ENCODE results near the gene DLGAP1. TPM values are rescaled to one million over a fixed set of nuclear protein-coding genes. Genes with fewer than 3 reads are reported as not detected.
"Not testable (repeated sequence)": the region's sequence is repeated elsewhere in the genome, so short reads cannot be mapped to it uniquely, and the experiment has no call there.

DLGAP1 gene
- total and polyA plus RNA-seq, 2 donors = 0.24 to 0.41 TPM

DNA sequence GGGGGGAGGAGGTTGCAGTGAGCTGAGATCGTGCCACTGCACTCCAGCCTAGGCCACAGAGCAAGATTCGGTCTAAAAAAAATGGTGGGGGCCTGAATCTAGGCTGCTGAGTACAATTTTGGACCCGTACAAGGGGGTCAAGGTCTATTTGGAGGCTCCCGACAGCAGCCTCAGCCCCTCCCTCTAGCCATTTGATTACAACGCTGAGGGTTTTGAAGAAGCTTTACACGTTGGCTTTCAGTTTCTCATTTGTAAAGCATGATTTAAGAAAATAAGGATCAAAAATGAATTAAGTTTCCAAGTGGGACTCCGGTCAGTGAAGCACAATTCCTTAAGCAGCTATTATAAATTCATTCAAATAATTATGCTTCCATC is 871.2 kb downstream of the DLGAP1 start:
- WGBS = 95% methylated on average over 7 of the region's 7 CpGs
- DNase-seq (ENCODE audit: low read depth in 6 of 9, low spot score in 9 of 9) = no peak
- Histone ChIP-seq H3K27me3 (ENCODE audit: control insufficient read depth in 2 of 2, insufficient read depth in 1 of 2, low read length in 1 of 2) (no peaks in the 10 kb centered on the region), H3K9me3 (ENCODE audit: control insufficient read depth in 2 of 2, insufficient read depth in 1 of 2, low read length in 1 of 2) (peaks cover 0 to 6% of the 10 kb centered on the region in 2 donors), H3K4me3 (ENCODE audit: low read length in 2 of 2) (no peak overlapping the region), H3K4me1 (ENCODE audit: control insufficient read depth in 2 of 2, insufficient read depth in 2 of 2, low read length in 2 of 2) (peaks cover 0 to 11% of the 10 kb centered on the region in 2 donors), H3K36me3 (ENCODE audit: control insufficient read depth in 2 of 2, insufficient read depth in 2 of 2, low read length in 1 of 2) (no peaks in the 10 kb centered on the region), H3K27ac (ENCODE audit: low read depth in 1 of 2, low read length in 1 of 2) (no peak overlapping the region)

DNA sequence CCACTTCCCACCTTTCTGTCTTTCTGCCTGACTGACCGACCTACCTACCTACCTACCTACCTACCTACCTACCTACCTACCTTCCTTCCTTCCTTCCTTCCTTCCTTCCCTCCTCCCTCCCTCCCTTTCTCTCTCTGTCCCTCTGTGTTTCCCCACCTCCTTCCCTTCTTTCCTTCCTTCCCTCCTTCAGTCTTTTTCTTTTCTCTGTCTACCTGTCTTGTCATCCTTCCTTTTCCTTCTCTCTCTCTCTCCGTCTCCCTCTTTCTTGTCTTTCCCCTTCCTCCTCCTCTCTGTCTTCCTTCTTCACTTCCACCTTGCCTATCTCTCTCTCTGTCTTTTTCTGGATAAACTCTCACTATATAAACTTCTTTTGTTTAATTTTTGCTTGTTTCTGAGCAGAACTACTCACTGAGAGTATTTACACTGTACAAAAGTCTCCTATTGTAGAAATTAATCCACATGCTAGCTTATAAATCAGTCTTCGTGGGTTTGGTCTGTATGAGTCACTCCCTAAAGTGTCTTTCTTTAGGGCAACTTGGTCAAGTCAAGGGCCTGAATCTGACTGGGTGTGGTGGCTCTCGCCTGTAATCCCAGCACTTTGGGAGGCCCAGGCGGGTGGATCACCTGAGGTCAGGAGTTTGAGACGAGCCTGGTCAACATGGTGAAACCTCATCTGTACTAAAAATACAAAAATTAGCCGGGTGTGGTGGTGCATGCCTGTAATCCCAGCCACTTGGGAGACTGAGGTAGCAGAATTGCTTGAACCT is 871.8 kb downstream of the DLGAP1 start:
- 95% methylated on average over 7 of the region's 7 CpGs for WGBS
- not testable (repeated sequence) for H3K27ac ChIP-seq (ENCODE audit: low read depth in 1 of 2, low read length in 1 of 2)

GRCh38 chr18:3581890-3582289 is 873.2 kb downstream of the DLGAP1 start:
- Histone ChIP-seq H3K27ac (ENCODE audit: low read depth in 1 of 2, low read length in 1 of 2) (no peak overlapping the region), H3K36me3 (ENCODE audit: control insufficient read depth in 2 of 2, insufficient read depth in 2 of 2, low read length in 1 of 2) (no peaks in the 10 kb centered on the region), H3K9me3 (ENCODE audit: control insufficient read depth in 2 of 2, insufficient read depth in 1 of 2, low read length in 1 of 2) (no peaks in the 10 kb centered on the region), H3K27me3 (ENCODE audit: control insufficient read depth in 2 of 2, insufficient read depth in 1 of 2, low read length in 1 of 2) (no peaks in the 10 kb centered on the region), H3K4me3 (ENCODE audit: low read length in 2 of 2) (no peak overlapping the region), H3K4me1 (ENCODE audit: control insufficient read depth in 2 of 2, insufficient read depth in 2 of 2, low read length in 2 of 2) (peaks cover 0 to 11% of the 10 kb centered on the region in 2 donors)
- WGBS = 92% methylated on average over 13 of the region's 13 CpGs
- no peak for DNase-seq (ENCODE audit: low read depth in 6 of 9, low spot score in 9 of 9)

More for the DNA sequence above, 871.8 kb downstream of the DLGAP1 start:
- H3K4me3 ChIP-seq (ENCODE audit: low read length in 2 of 2); H3K36me3 ChIP-seq (ENCODE audit: control insufficient read depth in 2 of 2, insufficient read depth in 2 of 2, low read length in 1 of 2); DNase-seq (ENCODE audit: low read depth in 6 of 9, low spot score in 9 of 9); H3K9me3 ChIP-seq (ENCODE audit: control insufficient read depth in 2 of 2, insufficient read depth in 1 of 2, low read length in 1 of 2); H3K27me3 ChIP-seq (ENCODE audit: control insufficient read depth in 2 of 2, insufficient read depth in 1 of 2, low read length in 1 of 2): not testable (repeated sequence)
- peaks cover 0 to 11% of the 10 kb centered on the region in 2 donors for H3K4me1 ChIP-seq (ENCODE audit: control insufficient read depth in 2 of 2, insufficient read depth in 2 of 2, low read length in 2 of 2)

DNA sequence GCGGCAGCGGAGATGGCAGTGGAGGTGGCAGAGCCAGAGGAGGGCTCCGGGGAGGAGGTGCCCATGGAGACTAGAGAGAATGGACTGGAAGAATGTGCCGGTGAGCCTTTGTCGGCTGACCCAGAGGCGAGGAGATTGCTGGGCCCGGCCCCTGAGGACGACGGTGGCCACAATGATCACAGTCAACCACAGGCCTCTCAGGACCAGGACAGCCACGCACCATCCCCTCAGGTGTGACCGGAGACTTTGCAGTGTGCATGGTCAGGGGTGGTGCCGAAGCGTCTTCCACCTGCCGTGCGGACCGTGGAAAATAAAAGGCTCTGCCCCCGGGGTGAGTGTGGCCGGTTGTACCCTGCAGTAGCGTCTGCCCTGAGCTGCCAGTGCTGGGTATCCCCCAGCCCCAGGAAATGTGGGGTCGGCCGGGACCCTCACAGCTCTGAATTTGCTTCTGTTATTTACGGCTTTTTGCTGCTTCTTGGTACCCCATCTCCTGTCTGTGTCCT is 874.5 kb downstream of the DLGAP1 start:
- H3K36me3 ChIP-seq (ENCODE audit: control insufficient read depth in 2 of 2, insufficient read depth in 2 of 2, low read length in 1 of 2); H3K4me1 ChIP-seq (ENCODE audit: control insufficient read depth in 2 of 2, insufficient read depth in 2 of 2, low read length in 2 of 2); H3K4me3 ChIP-seq (ENCODE audit: low read length in 2 of 2); H3K27ac ChIP-seq (ENCODE audit: low read depth in 1 of 2, low read length in 1 of 2); H3K27me3 ChIP-seq (ENCODE audit: control insufficient read depth in 2 of 2, insufficient read depth in 1 of 2, low read length in 1 of 2); H3K9me3 ChIP-seq (ENCODE audit: control insufficient read depth in 2 of 2, insufficient read depth in 1 of 2, low read length in 1 of 2); DNase-seq (ENCODE audit: low read depth in 6 of 9, low spot score in 9 of 9): not testable (repeated sequence)
- 95% methylated on average over 19 of the region's 22 CpGs for WGBS

DNA sequence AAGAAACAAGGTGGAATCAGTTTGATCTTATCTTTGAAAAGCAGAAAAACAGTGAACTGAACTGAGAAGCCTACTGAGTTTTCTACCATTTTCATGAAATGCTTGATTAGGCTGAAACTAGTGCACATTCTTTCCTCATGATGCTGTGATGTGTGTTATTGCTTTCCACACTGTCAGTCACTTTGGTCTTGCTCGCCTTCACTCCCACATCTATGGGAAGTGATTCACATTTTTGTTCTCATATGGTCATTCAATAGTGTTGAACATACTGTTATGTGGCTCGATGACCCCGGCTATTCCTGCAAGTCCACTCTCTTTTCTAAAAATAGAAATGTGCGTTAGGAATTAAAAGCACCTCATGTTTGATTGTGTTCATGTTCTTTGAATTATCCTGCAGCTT is 875.4 kb downstream of the DLGAP1 start:
- Histone ChIP-seq H3K4me1 (ENCODE audit: control insufficient read depth in 2 of 2, insufficient read depth in 2 of 2, low read length in 2 of 2) (peaks cover 0 to under 1% of the 10 kb centered on the region in 2 donors), H3K27me3 (ENCODE audit: control insufficient read depth in 2 of 2, insufficient read depth in 1 of 2, low read length in 1 of 2) (no peaks in the 10 kb centered on the region), H3K4me3 (ENCODE audit: low read length in 2 of 2) (no peak overlapping the region), H3K9me3 (ENCODE audit: control insufficient read depth in 2 of 2, insufficient read depth in 1 of 2, low read length in 1 of 2) (no peaks in the 10 kb centered on the region), H3K36me3 (ENCODE audit: control insufficient read depth in 2 of 2, insufficient read depth in 2 of 2, low read length in 1 of 2) (no peaks in the 10 kb centered on the region), H3K27ac (ENCODE audit: low read depth in 1 of 2, low read length in 1 of 2) (no peak overlapping the region)
- no peak for DNase-seq (ENCODE audit: low read depth in 6 of 9, low spot score in 9 of 9)
- 96% methylated on average over 4 of the region's 4 CpGs for WGBS

DNA sequence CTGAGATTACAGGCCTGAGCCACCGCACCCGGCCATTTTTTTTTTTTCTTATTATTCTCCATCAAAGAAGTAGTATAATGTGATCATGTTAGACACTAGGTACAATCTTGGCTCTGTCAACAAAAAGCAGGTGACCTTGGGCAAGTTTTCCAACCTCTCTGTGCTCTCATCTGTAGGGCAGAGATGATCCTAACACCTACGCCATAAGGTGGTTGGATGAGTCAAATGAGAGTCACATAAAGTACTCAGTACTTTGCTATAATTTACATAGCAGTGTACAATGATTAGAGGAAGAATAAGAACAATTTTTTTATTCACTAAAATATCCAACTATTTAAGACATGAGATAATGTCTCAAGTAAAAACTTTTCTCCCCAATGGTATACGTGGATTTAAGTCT is 876.5 kb downstream of the DLGAP1 start:
- WGBS = 88% methylated on average over 4 of the region's 4 CpGs
- no peaks in the 10 kb centered on the region for H3K27me3 ChIP-seq (ENCODE audit: control insufficient read depth in 2 of 2, insufficient read depth in 1 of 2, low read length in 1 of 2)
- H3K9me3 ChIP-seq (ENCODE audit: control insufficient read depth in 2 of 2, insufficient read depth in 1 of 2, low read length in 1 of 2) = no peaks in the 10 kb centered on the region

DNA sequence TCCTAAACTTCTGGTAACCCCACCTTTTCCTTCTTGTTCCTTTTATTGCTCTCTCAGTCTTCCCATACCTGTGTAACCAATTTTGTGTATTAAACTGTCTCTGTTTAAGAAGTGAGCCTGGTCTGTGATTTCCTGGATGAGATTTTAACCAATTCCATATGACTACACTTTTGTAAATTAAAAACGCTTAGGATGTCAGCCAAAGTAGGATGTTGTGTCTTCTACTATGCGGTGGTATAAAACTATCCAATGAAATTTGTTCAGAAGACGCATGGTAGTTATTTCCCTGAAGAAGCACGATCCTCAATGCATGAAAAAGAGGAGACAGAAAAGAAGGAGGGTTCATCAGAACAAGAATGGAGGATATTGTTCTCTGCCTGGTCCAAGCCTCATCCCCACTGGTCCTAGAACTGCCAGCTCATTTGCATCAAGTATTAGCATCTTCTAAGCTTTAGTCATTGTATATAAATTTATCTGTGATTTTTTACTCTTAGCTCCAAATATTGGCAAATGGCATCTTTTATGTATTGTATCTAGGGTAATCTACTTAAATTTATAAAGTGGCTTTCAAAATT is 877.7 kb downstream of the DLGAP1 start:
- Histone ChIP-seq H3K9me3 (ENCODE audit: control insufficient read depth in 2 of 2, insufficient read depth in 1 of 2, low read length in 1 of 2) (no peaks in the 10 kb centered on the region), H3K4me1 (ENCODE audit: control insufficient read depth in 2 of 2, insufficient read depth in 2 of 2, low read length in 2 of 2) (no peaks in the 10 kb centered on the region), H3K27me3 (ENCODE audit: control insufficient read depth in 2 of 2, insufficient read depth in 1 of 2, low read length in 1 of 2) (no peaks in the 10 kb centered on the region), H3K36me3 (ENCODE audit: control insufficient read depth in 2 of 2, insufficient read depth in 2 of 2, low read length in 1 of 2) (no peaks in the 10 kb centered on the region), H3K27ac (ENCODE audit: low read depth in 1 of 2, low read length in 1 of 2) (no peak overlapping the region), H3K4me3 (ENCODE audit: low read length in 2 of 2) (no peak overlapping the region)
- DNase-seq (ENCODE audit: low read depth in 6 of 9, low spot score in 9 of 9) = no peak
- whole genome bisulfite sequencing = 99% methylated on average over 4 of the region's 4 CpGs

More for the DNA sequence above, 876.5 kb downstream of the DLGAP1 start:
- no peaks in the 10 kb centered on the region for H3K36me3 ChIP-seq (ENCODE audit: control insufficient read depth in 2 of 2, insufficient read depth in 2 of 2, low read length in 1 of 2)
- H3K4me1 ChIP-seq (ENCODE audit: control insufficient read depth in 2 of 2, insufficient read depth in 2 of 2, low read length in 2 of 2) = no peaks in the 10 kb centered on the region
- no peak for DNase-seq (ENCODE audit: low read depth in 6 of 9, low spot score in 9 of 9)
- H3K27ac ChIP-seq (ENCODE audit: low read depth in 1 of 2, low read length in 1 of 2) = no peak overlapping the region
- H3K4me3 ChIP-seq (ENCODE audit: low read length in 2 of 2) = no peak overlapping the region

GRCh38 chr18:3572761-3573160 is 882.3 kb downstream of the DLGAP1 start:
- WGBS = 92% methylated on average over 1 of the region's 1 CpG
- DNase-seq (ENCODE audit: low read depth in 6 of 9, low spot score in 9 of 9) = no peak

DNA sequence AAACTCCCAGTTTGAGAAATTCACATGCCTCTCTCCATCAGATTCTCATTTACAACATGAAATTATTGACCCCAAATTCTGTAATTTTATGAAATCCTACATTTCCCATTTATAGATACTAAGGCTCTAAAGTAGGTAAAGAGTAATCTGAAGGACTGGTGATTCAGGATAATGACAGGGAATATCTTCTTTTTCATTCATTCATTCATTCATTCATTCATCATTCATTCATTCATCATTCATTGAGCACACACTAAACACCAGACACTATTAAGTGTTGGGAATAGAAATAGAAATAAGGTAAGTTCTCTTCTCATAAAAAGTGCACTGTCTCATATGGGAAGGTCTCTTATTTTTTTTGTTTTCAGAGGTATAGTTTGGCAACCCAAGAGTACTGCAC is 888.3 kb downstream of the DLGAP1 start:
- no peak overlapping the region for H3K27ac ChIP-seq (ENCODE audit: low read depth in 1 of 2, low read length in 1 of 2)
- no peaks in the 10 kb centered on the region for H3K4me1 ChIP-seq (ENCODE audit: control insufficient read depth in 2 of 2, insufficient read depth in 2 of 2, low read length in 2 of 2)
- H3K36me3 ChIP-seq (ENCODE audit: control insufficient read depth in 2 of 2, insufficient read depth in 2 of 2, low read length in 1 of 2) = no peaks in the 10 kb centered on the region
- H3K4me3 ChIP-seq (ENCODE audit: low read length in 2 of 2) = no peak overlapping the region
- H3K9me3 ChIP-seq (ENCODE audit: control insufficient read depth in 2 of 2, insufficient read depth in 1 of 2, low read length in 1 of 2) = no peaks in the 10 kb centered on the region
- no peak for DNase-seq (ENCODE audit: low read depth in 6 of 9, low spot score in 9 of 9)
- no peaks in the 10 kb centered on the region for H3K27me3 ChIP-seq (ENCODE audit: control insufficient read depth in 2 of 2, insufficient read depth in 1 of 2, low read length in 1 of 2)

More at GRCh38 chr18:3572761-3573160, 882.3 kb downstream of the DLGAP1 start:
- Histone ChIP-seq H3K27ac (ENCODE audit: low read depth in 1 of 2, low read length in 1 of 2) (no peak overlapping the region), H3K9me3 (ENCODE audit: control insufficient read depth in 2 of 2, insufficient read depth in 1 of 2, low read length in 1 of 2) (no peaks in the 10 kb centered on the region), H3K4me3 (ENCODE audit: low read length in 2 of 2) (no peak overlapping the region), H3K4me1 (ENCODE audit: control insufficient read depth in 2 of 2, insufficient read depth in 2 of 2, low read length in 2 of 2) (no peaks in the 10 kb centered on the region), H3K36me3 (ENCODE audit: control insufficient read depth in 2 of 2, insufficient read depth in 2 of 2, low read length in 1 of 2) (no peaks in the 10 kb centered on the region), H3K27me3 (ENCODE audit: control insufficient read depth in 2 of 2, insufficient read depth in 1 of 2, low read length in 1 of 2) (no peaks in the 10 kb centered on the region)

All from thymus (tissue), 11 donors.